IPS DF 6.9 (cell line): Measurements from ENCODE around the gene STK33.

Experiments
- DNase-seq: peaks from one replicate; pipeline ENCODE4 v3.0.0-alpha.2; 2013; ENCODE audit warnings: low read depth, low spot score
- H3K27ac ChIP-seq: one replicate; pipeline ENCODE4 v1.5.1; 2013; ENCODE audit warnings: low read length, control low read depth
- H3K27me3 ChIP-seq: 2 replicates; pipeline ENCODE4 v1.6.1; 2013; ENCODE audit warnings: mild to moderate bottlenecking, low read length; ENCODE audit not compliant: control insufficient read depth, insufficient read depth
- H3K36me3 ChIP-seq: 2 replicates; pipeline ENCODE4 v1.6.1; 2013; ENCODE audit warnings: low read length; ENCODE audit not compliant: control insufficient read depth, insufficient read depth
- H3K4me1 ChIP-seq: 2 replicates; pipeline ENCODE4 v1.6.1; 2013; ENCODE audit warnings: low read length; ENCODE audit not compliant: control insufficient read depth, insufficient read depth
- H3K4me3 ChIP-seq: 2 replicates; pipeline ENCODE4 v1.5.1; 2013; ENCODE audit warnings: mild to moderate bottlenecking, low read length
- H3K9me3 ChIP-seq: 2 replicates; pipeline ENCODE4 v1.6.1; 2013; ENCODE audit warnings: low read length, inconsistent platforms; ENCODE audit not compliant: control insufficient read depth, insufficient read depth
- whole genome bisulfite sequencing: extraction: QIAGEN DNeasy Blood & Tissue Kit; methylation state at CpG from one replicate; pipeline ENCODE4 v1.1.7; 2013; ENCODE audit warnings: mixed read lengths, missing lambda C conversion rate; ENCODE audit not compliant: insufficient read length, insufficient coverage; 5-methylcytosine and 5-hydroxymethylcytosine counted together

STK33 gene

DNA sequence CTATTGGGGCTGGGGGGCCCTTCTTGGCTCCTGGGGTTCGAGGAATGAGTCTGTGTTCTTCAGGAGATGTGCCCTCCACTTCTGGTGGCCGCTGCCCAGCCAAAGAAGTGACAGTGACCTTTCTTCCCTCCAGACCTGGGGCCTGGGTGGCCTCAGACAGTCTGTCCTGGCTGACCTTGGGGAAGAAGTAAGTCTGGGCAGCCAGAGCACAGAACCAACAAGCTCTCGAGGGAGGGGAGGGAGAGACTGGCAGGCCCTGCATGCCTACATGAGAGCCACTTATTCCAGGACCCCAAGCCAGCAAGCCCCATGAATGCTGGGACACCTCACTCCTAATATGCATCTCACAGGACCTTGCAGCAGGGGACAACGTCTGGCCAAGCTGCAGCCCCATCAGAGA is 27.1 kb upstream of the STK33 start:
- Histone ChIP-seq H3K36me3 (no peaks in the 10 kb centered on the region), H3K4me3 (no peak overlapping the region), H3K27ac (no peak overlapping the region), H3K9me3 (no peaks in the 10 kb centered on the region), H3K4me1 (no peaks in the 10 kb centered on the region; the same call in 1 of the 2 replicates), H3K27me3 (no peaks in the 10 kb centered on the region)
- DNase-seq = no peak
- WGBS = no CpG with 5 or more reads among the region's 4 CpGs

DNA sequence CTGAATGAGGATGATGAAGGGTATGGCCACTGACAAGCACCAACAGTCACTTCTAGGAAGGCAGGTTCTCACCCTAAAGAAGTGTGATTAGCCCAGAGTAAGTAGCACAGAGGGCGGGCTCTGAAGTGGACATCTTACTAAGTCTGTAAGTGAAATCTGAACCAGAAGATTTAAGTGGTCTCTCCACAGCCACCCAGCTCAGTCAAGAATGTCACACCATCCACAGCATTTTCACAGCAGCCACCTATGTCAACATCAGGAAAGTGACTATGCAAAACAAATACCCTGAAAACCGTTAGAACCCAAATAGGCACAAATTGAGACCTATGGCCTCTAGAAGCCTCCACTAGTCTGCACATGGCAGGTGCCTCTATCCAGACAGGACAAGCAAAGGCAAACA is 23.0 kb upstream of the STK33 start:
- Histone ChIP-seq H3K4me1 (no peaks in the 10 kb centered on the region), H3K9me3 (no peaks in the 10 kb centered on the region), H3K27me3 (no peaks in the 10 kb centered on the region), H3K27ac (no peak overlapping the region), H3K36me3 (no peaks in the 10 kb centered on the region), H3K4me3 (no peak overlapping the region)
- no peak for DNase-seq
- no CpG with 5 or more reads among the region's 2 CpGs for WGBS

- no peak for DNase-seq
- WGBS = no CpG with 5 or more reads among the region's 4 CpGs
- no peaks in the 10 kb centered on the region for H3K27me3 ChIP-seq
Observed at GRCh38 chr11:8615291-8616032, 21.4 kb upstream of the STK33 start.

GRCh38 chr11:8614497-8614896 is 20.5 kb upstream of the STK33 start:
- Histone ChIP-seq H3K9me3 (no peaks in the 10 kb centered on the region), H3K4me1 (no peaks in the 10 kb centered on the region), H3K4me3 (no peak overlapping the region), H3K27me3 (no peaks in the 10 kb centered on the region), H3K36me3 (no peaks in the 10 kb centered on the region), H3K27ac (no peak overlapping the region)
- no peak for DNase-seq
- WGBS = no CpG with 5 or more reads among the region's 4 CpGs

More at GRCh38 chr11:8615291-8616032, 21.4 kb upstream of the STK33 start:
- H3K27ac ChIP-seq = no peak overlapping the region
- no peaks in the 10 kb centered on the region for H3K4me1 ChIP-seq
- H3K9me3 ChIP-seq = no peaks in the 10 kb centered on the region
- H3K36me3 ChIP-seq = no peaks in the 10 kb centered on the region
- no peak overlapping the region for H3K4me3 ChIP-seq

GRCh38 chr11:8613036-8613435 is 19.0 kb upstream of the STK33 start:
- Histone ChIP-seq H3K4me1 (no peaks in the 10 kb centered on the region), H3K27ac (no peak overlapping the region), H3K27me3 (no peaks in the 10 kb centered on the region), H3K36me3 (no peaks in the 10 kb centered on the region), H3K4me3 (no peak overlapping the region), H3K9me3 (no peaks in the 10 kb centered on the region)
- DNase-seq = no peak
- WGBS = no CpG with 5 or more reads among the region's 1 CpG

- H3K36me3 ChIP-seq = no peaks in the 10 kb centered on the region
- H3K4me1 ChIP-seq = no peaks in the 10 kb centered on the region
- H3K9me3 ChIP-seq = no peaks in the 10 kb centered on the region
- no peak for DNase-seq
- no peak overlapping the region for H3K27ac ChIP-seq
- no peak overlapping the region for H3K4me3 ChIP-seq
- no peaks in the 10 kb centered on the region for H3K27me3 ChIP-seq
- WGBS = no CpG with 5 or more reads among the region's 5 CpGs
Observed at GRCh38 chr11:8612522-8612921, 18.5 kb upstream of the STK33 start.

DNA sequence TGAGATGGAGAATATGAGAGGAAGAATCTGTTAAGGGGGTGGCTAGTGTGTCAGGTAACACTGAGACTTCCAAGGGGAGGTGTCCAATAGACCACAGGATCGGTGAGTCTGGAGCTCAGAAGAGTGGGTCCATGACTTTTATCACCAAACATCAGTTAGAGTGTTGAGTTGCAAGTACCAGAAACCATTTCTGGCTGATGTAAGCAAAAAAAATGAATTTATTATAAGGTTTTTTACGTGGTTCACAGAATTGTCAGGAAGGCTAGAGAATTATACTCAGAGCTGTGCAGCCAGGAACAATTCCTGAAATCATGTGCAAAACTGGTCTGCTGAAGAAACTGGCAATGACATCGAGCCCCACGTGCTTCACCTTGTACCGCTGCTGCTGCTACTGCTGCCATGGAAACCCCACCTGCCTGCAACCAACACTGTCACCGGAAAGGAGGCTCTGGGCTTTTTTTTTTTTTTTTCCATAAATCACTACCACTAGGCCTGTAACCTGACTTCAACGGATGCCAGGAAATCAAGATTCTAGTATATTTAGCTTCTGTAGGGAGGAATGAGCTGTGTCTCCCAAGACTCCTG is 16.6 kb upstream of the STK33 start:
- no CpG with 5 or more reads among the region's 7 CpGs for WGBS
- Histone ChIP-seq H3K4me3 (no peak overlapping the region), H3K4me1 (no peaks in the 10 kb centered on the region), H3K36me3 (no peaks in the 10 kb centered on the region), H3K9me3 (no peaks in the 10 kb centered on the region), H3K27me3 (no peaks in the 10 kb centered on the region), H3K27ac (no peak overlapping the region)
- DNase-seq = no peak

GRCh38 chr11:8608652-8609051 is 14.6 kb upstream of the STK33 start:
- no peak overlapping the region for H3K27ac ChIP-seq
- DNase-seq = no peak
- no CpG with 5 or more reads among the region's 1 CpG for WGBS

GRCh38 chr11:8605971-8606563 is 12.0 kb upstream of the STK33 start:
- Histone ChIP-seq H3K27me3 (no peaks in the 10 kb centered on the region), H3K36me3 (no peaks in the 10 kb centered on the region), H3K9me3 (no peaks in the 10 kb centered on the region), H3K4me3 (no peak overlapping the region), H3K27ac (no peak overlapping the region), H3K4me1 (no peaks in the 10 kb centered on the region)
- no peak for DNase-seq
- WGBS = no CpG with 5 or more reads among the region's 1 CpG

More at GRCh38 chr11:8608652-8609051, 14.6 kb upstream of the STK33 start:
- no peaks in the 10 kb centered on the region for H3K27me3 ChIP-seq
- H3K4me3 ChIP-seq = no peak overlapping the region
- H3K36me3 ChIP-seq = no peaks in the 10 kb centered on the region
- H3K4me1 ChIP-seq = no peaks in the 10 kb centered on the region
- H3K9me3 ChIP-seq = no peaks in the 10 kb centered on the region

- no peaks in the 10 kb centered on the region for H3K36me3 ChIP-seq
- H3K9me3 ChIP-seq = no peaks in the 10 kb centered on the region
- H3K4me1 ChIP-seq = no peaks in the 10 kb centered on the region
- no peak for DNase-seq
- WGBS = no CpG with 5 or more reads among the region's 9 CpGs
- H3K27me3 ChIP-seq = no peaks in the 10 kb centered on the region
- H3K27ac ChIP-seq = no peak overlapping the region
- H3K4me3 ChIP-seq = no peak overlapping the region
Observed at GRCh38 chr11:8604078-8604723, 10.2 kb upstream of the STK33 start.
